AG10803 (cell line): ENCODE measurements around the gene CNTNAP2.

Source experiments
- DNase-seq: peaks from one replicate; pipeline ENCODE4 v3.0.0; 2010; ENCODE audit warnings: low read depth
- H3K4me3 ChIP-seq: 2 replicates; pipeline ENCODE4 v1.5.1; 2011; ENCODE audit warnings: mild to moderate bottlenecking, low read length, control low read depth
- CTCF ChIP-seq: conservative IDR thresholded peaks from 2 replicates; pipeline ENCODE4 v1.5.1; 2011; ENCODE audit warnings: mild to moderate bottlenecking, low read length, control low read depth, inconsistent platforms

CNTNAP2 gene

GRCh38 chr7:148344406-148344805 is 2227.8 kb downstream of the CNTNAP2 start:
- DNase-seq = no peak
- no peak overlapping the region for H3K4me3 ChIP-seq
- TF ChIP-seq CTCF = no peak

DNA sequence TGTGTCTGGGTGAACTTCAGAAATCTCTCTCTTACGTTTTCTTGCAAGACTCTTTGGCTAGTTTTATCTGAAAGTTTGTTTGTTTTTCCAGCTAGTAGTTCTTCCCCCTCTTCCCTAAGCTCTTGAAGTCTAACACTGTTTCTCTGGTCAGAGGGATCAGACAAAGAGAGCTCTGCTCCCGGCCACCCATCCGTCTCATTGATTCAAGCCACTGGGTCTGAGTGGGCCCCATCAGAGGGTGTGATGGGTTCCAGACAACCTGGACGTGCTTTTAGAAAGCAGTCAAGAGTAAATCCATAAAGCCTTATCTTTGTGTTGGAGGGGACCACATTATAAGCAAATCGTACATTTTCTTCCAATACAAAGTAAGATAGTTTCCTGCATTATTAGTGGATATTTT is 2231.4 kb downstream of the CNTNAP2 start:
- DNase-seq = no peak
- H3K4me3 ChIP-seq = no peak overlapping the region
- no peak for TF ChIP-seq CTCF

DNA sequence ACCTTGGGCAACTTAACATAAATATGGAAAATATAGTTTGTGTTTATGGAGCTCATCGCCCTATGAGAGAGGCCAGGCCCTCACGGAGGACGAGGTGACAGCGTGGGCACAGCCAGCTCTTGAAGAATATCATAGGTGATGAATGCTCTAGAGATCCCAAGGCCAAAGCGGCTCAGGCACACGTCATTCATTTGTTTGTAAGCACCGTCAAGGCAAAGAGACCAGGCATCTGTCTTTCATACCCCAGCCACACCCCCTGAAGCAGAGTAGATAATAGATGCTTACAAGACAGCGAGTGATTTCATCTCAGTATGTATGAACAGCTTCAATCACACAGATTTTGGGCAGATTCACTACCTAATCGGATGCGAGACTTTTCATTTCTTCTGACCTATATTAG is 2231.9 kb downstream of the CNTNAP2 start:
- DNase-seq = no peak
- H3K4me3 ChIP-seq = no peak overlapping the region
- TF ChIP-seq CTCF = no peak

- no peak for TF ChIP-seq CTCF
Measured at GRCh38 chr7:148356303-148356702, 2239.7 kb downstream of the CNTNAP2 start.

DNA sequence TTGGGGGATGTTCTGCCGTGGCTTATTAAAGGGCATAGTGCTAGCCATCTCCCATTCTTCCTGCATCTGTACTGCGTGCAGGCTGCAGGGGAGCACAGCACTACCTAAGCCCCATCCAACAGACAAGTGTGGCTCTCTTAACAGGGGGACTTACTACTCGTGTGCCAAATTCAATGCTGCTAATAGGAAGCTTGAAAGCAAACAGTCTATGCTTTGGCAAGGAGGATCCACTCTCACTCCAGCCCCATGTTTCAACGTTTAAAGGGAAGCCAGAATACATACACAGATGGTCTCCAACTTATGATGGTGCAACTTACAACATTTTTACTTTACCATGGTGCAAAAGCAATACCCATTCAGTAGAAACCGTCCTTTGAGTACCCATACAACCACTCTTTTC is 2245.9 kb downstream of the CNTNAP2 start:
- no peak overlapping the region for H3K4me3 ChIP-seq
- no peak for DNase-seq
- no peak for TF ChIP-seq CTCF

More at GRCh38 chr7:148356303-148356702, 2239.7 kb downstream of the CNTNAP2 start:
- DNase-seq = no peak
- H3K4me3 ChIP-seq = no peak overlapping the region

- no peak for TF ChIP-seq CTCF
- H3K4me3 ChIP-seq = no peak overlapping the region
- DNase-seq = no peak
Measured at GRCh38 chr7:148367731-148368475, 2251.3 kb downstream of the CNTNAP2 start.

- no peak for TF ChIP-seq CTCF
- no peak for DNase-seq
- no peak overlapping the region for H3K4me3 ChIP-seq
Measured at GRCh38 chr7:148368562-148368961, 2252.0 kb downstream of the CNTNAP2 start.
